Panc1 (cell line): ENCODE results near the gene CASQ1. TPM values are rescaled to one million over a fixed set of nuclear protein-coding genes. Genes with fewer than 3 reads are reported as not detected.

Source experiments
- ATAC-seq: fragments of 200-7000 bp; cut with Tn5 transposase; 2 replicates; pipeline ENCODE4 v1.9.1; 2020; ENCODE audit warnings: mild to moderate bottlenecking, moderate library complexity
- BruUV-seq: library from RNA; stranded (reverse); fragments of 400-500 nt; replicated peaks from 2 replicates; lab custom pipeline; 2021; lab: Mats Ljungman, UMichigan
- CTCF ChIA-PET: fragments of 300-600 bp; sonication (Branson Sonifier 250); formaldehyde crosslinking; loops from one replicate; lab custom pipeline; 2022; ENCODE audit warnings: antibody characterized with exemption; lab: Charles Lee
- POLR2A ChIA-PET: fragments of 300-600 bp; sonication (Branson Sonifier 250); formaldehyde crosslinking; loops from one replicate; lab custom pipeline; 2022; ENCODE audit warnings: antibody characterized with exemption; lab: Charles Lee
- DNase-seq: peaks from one replicate; pipeline ENCODE4 v3.0.0-alpha.2; 2010; ENCODE audit warnings: low read depth, low spot score
- H3K27ac ChIP-seq: 2 replicates; pipeline ENCODE4 v1.5.1; 2011; ENCODE audit warnings: mild to moderate bottlenecking, low read length, inconsistent platforms
- H3K27me3 ChIP-seq: fragments of 200-500 bp; sonication (Bioruptor generic); 2 replicates; pipeline ENCODE4 v1.6.0; 2014; ENCODE audit warnings: low read length, inconsistent platforms; ENCODE audit not compliant: control insufficient read depth, insufficient read depth
- H3K36me3 ChIP-seq: fragments of 200-500 bp; sonication (Bioruptor generic); 2 replicates; pipeline ENCODE4 v1.5.1; 2014; ENCODE audit warnings: inconsistent platforms, mild to moderate bottlenecking, low read length, moderate library complexity; ENCODE audit not compliant: control insufficient read depth, insufficient read depth
- H3K4me1 ChIP-seq: 2 replicates; pipeline ENCODE4 v1.5.1; 2011; ENCODE audit warnings: inconsistent platforms, mild to moderate bottlenecking, low read length, moderate library complexity; ENCODE audit not compliant: control insufficient read depth, insufficient read depth
- H3K4me3 ChIP-seq, 2 experiments: 2 replicates each; pipeline ENCODE4 v1.5.1; 2011 to 2012; ENCODE audit warnings: low read depth in 2 of 2, low read length in 2 of 2, mild to moderate bottlenecking in 2 of 2, inconsistent platforms in 1 of 2, moderate library complexity in 1 of 2
- H3K9me3 ChIP-seq: fragments of 200-500 bp; sonication (Bioruptor generic); 2 replicates; pipeline ENCODE4 v1.5.1; 2014; ENCODE audit warnings: low read depth, mild to moderate bottlenecking, inconsistent platforms, low read length, moderate library complexity; ENCODE audit not compliant: control insufficient read depth, insufficient read depth
- POLR2AphosphoS5 ChIP-seq: IDR thresholded peaks from 2 replicates; pipeline ENCODE4 v1.6.1; 2012; ENCODE audit warnings: mild to moderate bottlenecking, low read depth, low read length, moderate library complexity
- SIN3A ChIP-seq: IDR thresholded peaks from 2 replicates; pipeline ENCODE4 v1.6.1; 2012; ENCODE audit warnings: low read depth, mild to moderate bottlenecking, low read length, moderate library complexity, borderline replicate concordance; ENCODE audit not compliant: insufficient read depth
- TCF7L2 ChIP-seq: IDR thresholded peaks from 2 replicates; pipeline ENCODE4 v1.6.1; 2011; ENCODE audit warnings: mild to moderate bottlenecking, low read depth, low read length, inconsistent platforms
- in situ Hi-C: cut with HindIII; loops from 2 replicates; pipeline ENCODE4 v1.10.0; 2016; ENCODE audit warnings: low sequenced_read_pairs, low pct_unique_long_range_greater_than_20kb
- intact Hi-C: fragments of 100-400 bp; cut with micrococcal nuclease; formaldehyde crosslinking; loops from one replicate; pipeline ENCODE4 v1.10.0; 2022; ENCODE audit not compliant: unreplicated experiment
- total RNA-seq: library from RNA; stranded (reverse); gene quantifications from one replicate; pipeline ENCODE4 v1.2.1, GENCODE V29; 2021; ENCODE audit not compliant: unreplicated experiment
- TF ChIP-seq, protein P1 (sequence below), 2 experiments: IDR thresholded peaks; 2 replicates each; pipeline ENCODE4 v1.6.1; 2011 to 2012; ENCODE audit warnings: low read depth in 2 of 2, control low read depth in 1 of 2, low read length in 1 of 2, mild to moderate bottlenecking in 1 of 2, moderate library complexity in 1 of 2; ENCODE audit not compliant: insufficient read depth in 1 of 2
- TF ChIP-seq, protein P2 (sequence below): fragments of 450-650 bp; IDR thresholded peaks from 2 replicates; pipeline ENCODE4 v1.5.1; 2017; ENCODE audit warnings: mild to moderate bottlenecking

The CASQ1 gene
- total RNA-seq, 1 experiment from 2014 or later = not detected

DNA sequence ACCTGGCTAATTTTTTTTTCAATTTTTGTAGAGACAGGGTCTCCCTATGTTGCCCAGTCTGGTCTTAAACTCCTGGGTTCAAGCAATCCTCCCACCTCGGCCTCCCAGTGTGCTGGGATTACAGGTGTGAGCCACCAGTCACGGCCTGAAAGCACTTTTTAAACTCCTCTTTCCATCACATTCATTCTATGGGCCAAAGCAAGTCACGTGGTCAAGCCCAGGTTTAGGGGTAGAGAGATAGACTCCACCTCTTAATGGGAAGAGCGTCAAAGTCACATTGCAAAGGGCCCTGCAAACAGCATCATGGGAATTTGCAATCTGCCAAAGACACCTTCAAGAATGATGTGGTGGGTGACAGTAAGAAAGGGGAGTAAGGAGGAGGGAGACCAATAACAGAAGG is 31.8 kb upstream of the CASQ1 start:
- BruUV-seq = no TSS peak
- H3K27me3 ChIP-seq = no peaks in the 10 kb centered on the region
- CTCF ChIA-PET = interaction anchor here (0.7 kb wide), 1 partner anchor 76 kb away, joined by 3 read pairs; no protein-coding TSS in a partner anchor
- POLR2A ChIA-PET = no interaction called here
- ATAC-seq (no peak), DNase-seq (no peak)
- no peaks in the 10 kb centered on the region for H3K4me1 ChIP-seq
- no peaks in the 10 kb centered on the region for H3K9me3 ChIP-seq
- in situ Hi-C loops = no loop called here
- no peaks in the 10 kb centered on the region for H3K36me3 ChIP-seq
- intact Hi-C loops = no loop called here
- H3K27ac ChIP-seq = no peak overlapping the region
- H3K4me3 ChIP-seq = no peak overlapping the region
- TF ChIP-seq TCF7L2 (no peak), SIN3A (no peak), POLR2AphosphoS5 (no peak)
- TF ChIP-seq, protein P1, sequence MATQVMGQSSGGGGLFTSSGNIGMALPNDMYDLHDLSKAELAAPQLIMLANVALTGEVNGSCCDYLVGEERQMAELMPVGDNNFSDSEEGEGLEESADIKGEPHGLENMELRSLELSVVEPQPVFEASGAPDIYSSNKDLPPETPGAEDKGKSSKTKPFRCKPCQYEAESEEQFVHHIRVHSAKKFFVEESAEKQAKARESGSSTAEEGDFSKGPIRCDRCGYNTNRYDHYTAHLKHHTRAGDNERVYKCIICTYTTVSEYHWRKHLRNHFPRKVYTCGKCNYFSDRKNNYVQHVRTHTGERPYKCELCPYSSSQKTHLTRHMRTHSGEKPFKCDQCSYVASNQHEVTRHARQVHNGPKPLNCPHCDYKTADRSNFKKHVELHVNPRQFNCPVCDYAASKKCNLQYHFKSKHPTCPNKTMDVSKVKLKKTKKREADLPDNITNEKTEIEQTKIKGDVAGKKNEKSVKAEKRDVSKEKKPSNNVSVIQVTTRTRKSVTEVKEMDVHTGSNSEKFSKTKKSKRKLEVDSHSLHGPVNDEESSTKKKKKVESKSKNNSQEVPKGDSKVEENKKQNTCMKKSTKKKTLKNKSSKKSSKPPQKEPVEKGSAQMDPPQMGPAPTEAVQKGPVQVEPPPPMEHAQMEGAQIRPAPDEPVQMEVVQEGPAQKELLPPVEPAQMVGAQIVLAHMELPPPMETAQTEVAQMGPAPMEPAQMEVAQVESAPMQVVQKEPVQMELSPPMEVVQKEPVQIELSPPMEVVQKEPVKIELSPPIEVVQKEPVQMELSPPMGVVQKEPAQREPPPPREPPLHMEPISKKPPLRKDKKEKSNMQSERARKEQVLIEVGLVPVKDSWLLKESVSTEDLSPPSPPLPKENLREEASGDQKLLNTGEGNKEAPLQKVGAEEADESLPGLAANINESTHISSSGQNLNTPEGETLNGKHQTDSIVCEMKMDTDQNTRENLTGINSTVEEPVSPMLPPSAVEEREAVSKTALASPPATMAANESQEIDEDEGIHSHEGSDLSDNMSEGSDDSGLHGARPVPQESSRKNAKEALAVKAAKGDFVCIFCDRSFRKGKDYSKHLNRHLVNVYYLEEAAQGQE (IDR thresholded peaks at IDR 0.05; ENCODE audit: insufficient read depth in 1 of 2, low read depth in 2 of 2, low read length in 1 of 2) = no peak
- TF ChIP-seq, protein P2, sequence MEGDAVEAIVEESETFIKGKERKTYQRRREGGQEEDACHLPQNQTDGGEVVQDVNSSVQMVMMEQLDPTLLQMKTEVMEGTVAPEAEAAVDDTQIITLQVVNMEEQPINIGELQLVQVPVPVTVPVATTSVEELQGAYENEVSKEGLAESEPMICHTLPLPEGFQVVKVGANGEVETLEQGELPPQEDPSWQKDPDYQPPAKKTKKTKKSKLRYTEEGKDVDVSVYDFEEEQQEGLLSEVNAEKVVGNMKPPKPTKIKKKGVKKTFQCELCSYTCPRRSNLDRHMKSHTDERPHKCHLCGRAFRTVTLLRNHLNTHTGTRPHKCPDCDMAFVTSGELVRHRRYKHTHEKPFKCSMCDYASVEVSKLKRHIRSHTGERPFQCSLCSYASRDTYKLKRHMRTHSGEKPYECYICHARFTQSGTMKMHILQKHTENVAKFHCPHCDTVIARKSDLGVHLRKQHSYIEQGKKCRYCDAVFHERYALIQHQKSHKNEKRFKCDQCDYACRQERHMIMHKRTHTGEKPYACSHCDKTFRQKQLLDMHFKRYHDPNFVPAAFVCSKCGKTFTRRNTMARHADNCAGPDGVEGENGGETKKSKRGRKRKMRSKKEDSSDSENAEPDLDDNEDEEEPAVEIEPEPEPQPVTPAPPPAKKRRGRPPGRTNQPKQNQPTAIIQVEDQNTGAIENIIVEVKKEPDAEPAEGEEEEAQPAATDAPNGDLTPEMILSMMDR = no peak

DNA sequence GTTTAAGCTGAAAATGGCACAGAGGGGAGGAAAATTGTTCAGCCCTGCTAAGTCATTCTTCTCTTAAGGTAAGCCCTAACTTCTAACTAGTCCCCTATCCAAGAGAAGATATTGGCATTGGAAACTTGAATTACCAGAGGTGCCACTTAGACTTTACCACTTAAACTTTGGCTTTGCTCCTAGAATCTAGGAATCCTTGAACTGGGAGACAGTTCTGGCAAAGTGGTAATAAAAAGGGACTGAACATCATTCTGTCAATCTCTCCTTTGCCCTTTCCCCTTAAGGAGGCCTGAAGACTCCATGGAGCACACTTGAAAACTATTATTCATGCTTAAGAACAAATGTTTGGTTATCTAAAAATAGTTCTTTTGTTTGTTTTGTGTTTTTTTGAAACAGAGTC is 30.5 kb upstream of the CASQ1 start:
- in situ Hi-C loops (no loop called here), intact Hi-C loops (no loop called here)
- no peaks in the 10 kb centered on the region for H3K36me3 ChIP-seq
- POLR2A ChIA-PET = no interaction called here
- no peak overlapping the region for H3K4me3 ChIP-seq
- no peaks in the 10 kb centered on the region for H3K4me1 ChIP-seq
- CTCF ChIA-PET = no interaction called here
- TF ChIP-seq, protein P2 = no peak
- TF ChIP-seq TCF7L2 = no peak
- TF ChIP-seq POLR2AphosphoS5 = no peak
- no peak for TF ChIP-seq SIN3A
- TF ChIP-seq, protein P1 (IDR thresholded peaks at IDR 0.05; ENCODE audit: insufficient read depth in 1 of 2, low read depth in 2 of 2, low read length in 1 of 2) = no peak
- no peaks in the 10 kb centered on the region for H3K9me3 ChIP-seq
- no peak overlapping the region for H3K27ac ChIP-seq
- BruUV-seq = no TSS peak
- DNase-seq = no peak
- H3K27me3 ChIP-seq = peaks cover 5% of the 10 kb centered on the region; the same call in 1 of the 2 replicates
- no peak for ATAC-seq
